ENCODE data around the gene KIAA1328. TPM values are rescaled to one million over a fixed set of nuclear protein-coding genes. Genes with fewer than 3 reads are reported as not detected.

Gene KIAA1328
- total RNA-seq, 1 donor from 2014 or later: 5.8 TPM

DNA sequence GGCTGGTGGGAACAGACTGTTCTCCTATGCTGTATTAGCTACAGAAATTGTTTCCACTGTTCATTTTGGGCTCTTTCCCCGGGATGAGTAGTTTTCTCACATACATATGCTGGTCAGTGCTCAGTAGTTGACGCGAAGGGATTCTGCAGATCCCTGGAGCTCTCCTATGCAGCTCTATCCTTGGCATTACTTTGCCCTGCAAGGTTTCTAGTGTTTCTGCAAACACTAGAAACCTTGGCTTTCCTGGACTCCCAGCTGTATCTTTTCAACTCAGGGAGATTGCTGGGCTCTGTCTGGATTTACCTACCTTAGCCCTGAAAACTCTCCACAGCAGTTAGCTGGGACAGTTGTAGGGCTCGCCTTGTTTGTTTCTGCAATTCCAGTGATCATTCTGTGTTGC is 10.9 kb downstream of the KIAA1328 start:
- Histone ChIP-seq H3K27me3 (ENCODE audit: control insufficient read depth, insufficient read depth, low read length) (no peaks in the 10 kb centered on the region), H3K4me3 (ENCODE audit: low read depth, low read length) (no peak overlapping the region), H3K36me3 (ENCODE audit: control insufficient read depth, insufficient read depth, low read length) (no peaks in the 10 kb centered on the region)
- DNase-seq (ENCODE audit: low read depth) (no peak), FAIRE-seq (no peak)
- TF ChIP-seq, protein P1, sequence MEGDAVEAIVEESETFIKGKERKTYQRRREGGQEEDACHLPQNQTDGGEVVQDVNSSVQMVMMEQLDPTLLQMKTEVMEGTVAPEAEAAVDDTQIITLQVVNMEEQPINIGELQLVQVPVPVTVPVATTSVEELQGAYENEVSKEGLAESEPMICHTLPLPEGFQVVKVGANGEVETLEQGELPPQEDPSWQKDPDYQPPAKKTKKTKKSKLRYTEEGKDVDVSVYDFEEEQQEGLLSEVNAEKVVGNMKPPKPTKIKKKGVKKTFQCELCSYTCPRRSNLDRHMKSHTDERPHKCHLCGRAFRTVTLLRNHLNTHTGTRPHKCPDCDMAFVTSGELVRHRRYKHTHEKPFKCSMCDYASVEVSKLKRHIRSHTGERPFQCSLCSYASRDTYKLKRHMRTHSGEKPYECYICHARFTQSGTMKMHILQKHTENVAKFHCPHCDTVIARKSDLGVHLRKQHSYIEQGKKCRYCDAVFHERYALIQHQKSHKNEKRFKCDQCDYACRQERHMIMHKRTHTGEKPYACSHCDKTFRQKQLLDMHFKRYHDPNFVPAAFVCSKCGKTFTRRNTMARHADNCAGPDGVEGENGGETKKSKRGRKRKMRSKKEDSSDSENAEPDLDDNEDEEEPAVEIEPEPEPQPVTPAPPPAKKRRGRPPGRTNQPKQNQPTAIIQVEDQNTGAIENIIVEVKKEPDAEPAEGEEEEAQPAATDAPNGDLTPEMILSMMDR (IDR thresholded peaks at IDR 0.05; ENCODE audit: insufficient read depth, low read length, severe bottlenecking): no peak

DNA sequence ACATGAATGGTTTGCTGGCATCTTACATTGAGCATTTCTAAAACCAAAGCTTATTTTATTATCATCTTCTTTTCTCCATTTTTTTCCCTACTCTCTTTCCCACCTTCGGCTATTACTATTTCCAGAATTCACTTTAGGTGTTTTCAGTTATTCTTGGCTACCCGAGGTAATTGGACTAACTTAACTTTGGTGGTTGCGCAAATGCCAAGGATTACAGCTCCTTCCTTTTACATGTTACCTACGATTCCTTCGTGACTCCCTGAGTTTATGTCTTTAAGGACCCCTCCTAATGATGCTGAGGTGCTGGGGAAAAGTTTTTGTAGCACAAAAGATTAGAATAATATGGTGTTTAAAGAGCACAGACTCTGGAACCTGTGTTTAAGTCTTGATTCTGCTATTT is 14.3 kb downstream of the KIAA1328 start:
- TF ChIP-seq, protein P1 (IDR thresholded peaks at IDR 0.05; ENCODE audit: insufficient read depth, low read length, severe bottlenecking): no peak
- DNase-seq (ENCODE audit: low read depth) (no peak), FAIRE-seq (no peak)
- no peaks in the 10 kb centered on the region for H3K27me3 ChIP-seq (ENCODE audit: control insufficient read depth, insufficient read depth, low read length)
- no peak overlapping the region for H3K4me3 ChIP-seq (ENCODE audit: low read depth, low read length)
- H3K36me3 ChIP-seq (ENCODE audit: control insufficient read depth, insufficient read depth, low read length): no peaks in the 10 kb centered on the region

DNA sequence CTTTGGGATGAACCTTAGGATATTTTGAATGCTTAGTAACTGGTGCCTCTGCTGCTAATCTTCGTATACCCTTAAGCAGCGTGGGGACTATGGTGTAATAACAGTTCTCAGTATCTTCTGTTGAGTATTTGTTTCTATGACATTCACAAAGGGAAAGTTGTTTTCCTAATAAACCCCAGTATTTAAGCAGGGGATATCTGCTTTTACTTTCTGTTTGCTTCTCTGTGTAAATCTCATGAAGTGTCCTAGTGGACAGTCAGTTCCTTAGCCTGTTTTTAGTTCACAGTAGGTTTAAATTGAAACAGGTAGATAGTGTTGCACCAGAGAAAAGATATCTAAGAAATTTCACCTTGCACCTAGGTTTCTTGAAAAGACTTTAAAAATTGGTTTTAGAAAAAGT is 14.9 kb downstream of the KIAA1328 start:
- H3K4me3 ChIP-seq (ENCODE audit: low read depth, low read length): no peak overlapping the region
- H3K36me3 ChIP-seq (ENCODE audit: control insufficient read depth, insufficient read depth, low read length): no peaks in the 10 kb centered on the region
- DNase-seq (ENCODE audit: low read depth) (no peak), FAIRE-seq (no peak)
- TF ChIP-seq, protein P1 (IDR thresholded peaks at IDR 0.05; ENCODE audit: insufficient read depth, low read length, severe bottlenecking): no peak
- H3K27me3 ChIP-seq (ENCODE audit: control insufficient read depth, insufficient read depth, low read length): no peaks in the 10 kb centered on the region

DNA sequence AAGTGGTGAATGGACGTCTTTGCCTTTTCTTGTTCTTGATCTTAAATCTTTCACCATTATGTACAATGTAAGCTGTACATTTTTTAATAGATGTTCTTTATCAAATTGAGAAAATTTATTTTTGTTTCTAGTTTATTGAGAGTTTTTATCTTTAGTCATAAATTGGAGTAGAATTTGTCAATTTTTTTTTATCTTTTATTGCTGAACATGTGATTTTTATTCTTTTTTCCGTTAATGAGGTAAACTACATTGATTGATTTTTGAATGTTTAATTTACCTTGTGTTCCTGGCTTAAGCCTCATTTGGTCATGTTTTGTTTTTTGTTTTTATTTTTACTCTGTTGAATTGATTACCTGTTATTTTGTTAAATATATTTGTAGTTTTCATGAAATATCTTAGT is 19.7 kb downstream of the KIAA1328 start:
- DNase-seq (ENCODE audit: low read depth): no peak
- H3K4me3 ChIP-seq (ENCODE audit: low read depth, low read length): no peak overlapping the region
- FAIRE-seq: no peak
- H3K36me3 ChIP-seq (ENCODE audit: control insufficient read depth, insufficient read depth, low read length): no peaks in the 10 kb centered on the region
- H3K27me3 ChIP-seq (ENCODE audit: control insufficient read depth, insufficient read depth, low read length): no peaks in the 10 kb centered on the region
- TF ChIP-seq, protein P1 (IDR thresholded peaks at IDR 0.05; ENCODE audit: insufficient read depth, low read length, severe bottlenecking): no peak

DNA sequence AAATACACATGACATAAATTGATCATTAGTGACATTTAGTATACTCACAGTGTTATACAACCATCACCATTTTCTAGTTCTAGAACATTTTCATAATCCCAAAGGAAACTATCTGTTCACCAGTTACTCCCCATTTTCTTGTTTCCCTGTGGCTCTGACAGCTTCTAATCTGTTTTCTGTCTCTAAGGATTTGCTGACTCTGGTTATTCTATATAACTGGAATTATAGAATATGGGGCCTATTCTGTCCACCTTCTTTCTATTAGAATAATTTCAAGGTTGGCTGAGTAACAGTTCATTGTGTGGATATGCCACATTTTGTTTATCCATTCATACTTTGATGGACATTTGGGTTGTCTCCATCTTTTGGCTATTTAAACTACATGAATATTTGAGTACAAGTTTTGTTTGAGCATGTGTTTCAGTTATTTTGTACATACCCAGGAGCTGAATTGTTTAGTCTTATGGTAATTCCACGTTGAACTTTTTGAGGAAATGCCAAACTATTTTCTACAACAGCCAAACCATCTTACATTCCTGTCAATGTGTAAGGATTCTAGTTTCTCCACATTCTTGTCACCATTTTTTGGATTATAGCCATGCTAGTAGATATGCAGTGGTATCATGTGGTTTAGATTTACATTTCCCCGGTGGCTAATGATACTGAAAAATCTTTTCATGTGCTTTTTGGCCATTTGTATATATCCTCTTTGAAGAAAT is 20.5 kb downstream of the KIAA1328 start:
- no peak for DNase-seq (ENCODE audit: low read depth)
- no peaks in the 10 kb centered on the region for H3K36me3 ChIP-seq (ENCODE audit: control insufficient read depth, insufficient read depth, low read length)
- no peak for FAIRE-seq
- H3K27me3 ChIP-seq (ENCODE audit: control insufficient read depth, insufficient read depth, low read length): no peaks in the 10 kb centered on the region
- H3K4me3 ChIP-seq (ENCODE audit: low read depth, low read length): no peak overlapping the region
- TF ChIP-seq, protein P1 (IDR thresholded peaks at IDR 0.05; ENCODE audit: insufficient read depth, low read length, severe bottlenecking): no peak
